ENCODE data around the gene LENG8.

LENG8 gene

GRCh38 chr19:54473071-54473891 is 24.3 kb downstream of the LENG8 start, which contains the start of gene CDC42EP5:
Gene CDC42EP5, minus strand, starts transcription at chr19:54473296. Its CDS starts 7,749 bp downstream, at chr19:54465547.
- no peaks in the 10 kb centered on the region for H3K9me3 ChIP-seq (ENCODE audit: control insufficient read depth, insufficient read depth, low read depth, low read length)
- no peaks in the 10 kb centered on the region for H3K36me3 ChIP-seq (ENCODE audit: control insufficient read depth, insufficient read depth, low read length)
- no peak within 1 kb of the TSS for H3K27ac ChIP-seq (ENCODE audit: low read depth, low read length)
- H3K27me3 ChIP-seq (ENCODE audit: control insufficient read depth, insufficient read depth, low read length) = peaks cover 32% of the 10 kb centered on the region
- H3K4me3 ChIP-seq (ENCODE audit: low read depth, low read length) = peak within 1 kb of the TSS; percentile 53
- peaks cover 16% of the 10 kb centered on the region for H3K4me1 ChIP-seq (ENCODE audit: control insufficient read depth, insufficient read depth, low read length)
- peak within 1 kb of the TSS; percentile 29 for H3K9ac ChIP-seq (ENCODE audit: low read length)

DNA sequence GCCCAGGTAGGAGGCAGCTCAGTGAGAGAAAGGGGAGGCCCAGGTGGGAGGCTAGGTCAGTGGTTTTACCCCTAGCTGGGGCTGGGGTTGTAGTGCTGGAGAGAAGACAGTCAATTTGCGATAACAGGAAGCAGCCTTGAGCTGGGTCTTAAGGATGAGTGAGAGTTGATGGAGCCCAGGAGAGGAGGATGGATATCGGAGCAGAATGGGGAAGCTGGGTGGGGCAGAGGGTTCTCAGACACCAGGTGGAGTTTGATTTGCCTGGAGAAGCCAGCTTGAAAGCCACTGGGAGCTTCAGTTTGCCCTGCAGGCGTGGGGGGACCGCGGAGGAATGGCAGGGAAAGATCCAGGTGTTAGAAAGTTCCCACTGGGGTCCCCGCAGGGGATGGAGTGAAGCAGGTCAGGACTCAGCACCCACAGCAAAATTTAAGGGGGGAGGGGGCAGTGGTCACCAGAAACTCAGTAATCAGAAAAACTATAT is 24.9 kb downstream of the LENG8 start:
- H3K9ac ChIP-seq (ENCODE audit: low read length) = no peak overlapping the region

DNA sequence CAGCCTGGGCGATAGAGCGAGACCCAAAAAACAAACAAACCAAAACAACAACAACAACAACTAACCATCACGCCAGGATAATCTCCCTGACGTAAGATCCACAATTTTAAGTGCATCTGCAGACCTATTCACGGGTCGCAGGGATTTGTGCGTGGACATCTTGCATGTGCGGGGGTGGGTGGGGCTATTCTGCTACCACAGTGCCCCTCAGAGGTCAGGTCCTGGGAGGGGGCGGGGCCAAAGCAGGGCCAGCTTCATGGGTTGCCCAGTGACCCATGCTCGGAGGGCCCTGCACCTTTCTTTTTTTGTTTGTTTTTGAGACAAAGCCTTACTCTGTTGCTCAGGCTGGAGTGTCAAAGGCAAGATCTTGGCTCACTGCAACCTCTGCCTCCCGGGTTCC is 26.7 kb downstream of the LENG8 start:
- Histone ChIP-seq H3K27me3 (ENCODE audit: control insufficient read depth, insufficient read depth, low read length) (peaks cover 16% of the 10 kb centered on the region), H3K9ac (ENCODE audit: low read length) (no peak overlapping the region), H3K36me3 (ENCODE audit: control insufficient read depth, insufficient read depth, low read length) (no peaks in the 10 kb centered on the region), H3K4me3 (ENCODE audit: low read depth, low read length) (no peak overlapping the region), H3K4me1 (ENCODE audit: control insufficient read depth, insufficient read depth, low read length) (peaks cover 9% of the 10 kb centered on the region), H3K9me3 (ENCODE audit: control insufficient read depth, insufficient read depth, low read depth, low read length) (no peaks in the 10 kb centered on the region), H3K27ac (ENCODE audit: low read depth, low read length) (no peak overlapping the region)

More for the DNA sequence above, 24.9 kb downstream of the LENG8 start:
- H3K36me3 ChIP-seq (ENCODE audit: control insufficient read depth, insufficient read depth, low read length) = no peaks in the 10 kb centered on the region
- H3K9me3 ChIP-seq (ENCODE audit: control insufficient read depth, insufficient read depth, low read depth, low read length) = no peaks in the 10 kb centered on the region
- H3K27me3 ChIP-seq (ENCODE audit: control insufficient read depth, insufficient read depth, low read length) = peaks cover 32% of the 10 kb centered on the region
- no peak overlapping the region for H3K27ac ChIP-seq (ENCODE audit: low read depth, low read length)
- peaks cover 16% of the 10 kb centered on the region for H3K4me1 ChIP-seq (ENCODE audit: control insufficient read depth, insufficient read depth, low read length)
- H3K4me3 ChIP-seq (ENCODE audit: low read depth, low read length) = no peak overlapping the region

- Histone ChIP-seq H3K9ac (ENCODE audit: low read length) (no peak overlapping the region), H3K27ac (ENCODE audit: low read depth, low read length) (no peak overlapping the region), H3K36me3 (ENCODE audit: control insufficient read depth, insufficient read depth, low read length) (no peaks in the 10 kb centered on the region), H3K4me1 (ENCODE audit: control insufficient read depth, insufficient read depth, low read length) (peaks cover 9% of the 10 kb centered on the region), H3K27me3 (ENCODE audit: control insufficient read depth, insufficient read depth, low read length) (peaks cover 7% of the 10 kb centered on the region), H3K9me3 (ENCODE audit: control insufficient read depth, insufficient read depth, low read depth, low read length) (no peaks in the 10 kb centered on the region), H3K4me3 (ENCODE audit: low read depth, low read length) (no peak overlapping the region)
These were observed 28.7 kb downstream of the LENG8 start for GRCh38 chr19:54477650-54478049.

DNA sequence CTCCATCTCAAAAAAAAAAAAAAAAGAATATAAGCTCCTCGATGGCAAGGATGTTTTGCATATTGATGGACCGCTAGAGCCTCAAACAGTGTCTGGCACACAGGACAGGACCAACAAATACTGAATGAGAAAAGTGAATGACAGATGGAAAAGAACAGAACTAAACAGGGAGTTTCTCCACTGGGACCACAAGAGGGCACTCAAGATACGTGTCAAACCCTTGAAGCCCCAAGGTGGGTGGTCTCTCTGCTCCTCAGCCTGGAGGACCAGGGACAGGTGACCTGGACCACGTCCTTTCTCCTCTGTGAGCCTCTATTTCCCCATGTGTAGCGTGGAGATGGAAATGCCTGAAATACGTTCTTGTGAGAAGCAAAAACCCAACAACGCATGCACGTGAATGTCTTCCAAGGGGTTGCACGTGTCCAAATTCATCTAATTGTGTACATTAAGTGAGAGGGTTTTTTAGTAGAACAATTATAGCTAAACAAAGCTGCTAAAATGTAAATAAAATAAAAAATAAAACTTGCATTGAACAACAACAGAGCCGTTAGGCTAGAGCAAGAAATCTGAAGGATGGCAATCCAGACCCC is 29.8 kb downstream of the LENG8 start:
- peaks cover 2% of the 10 kb centered on the region; the same call in 1 of the 2 replicates for H3K4me1 ChIP-seq (ENCODE audit: control insufficient read depth, insufficient read depth, low read length)
- H3K27ac ChIP-seq (ENCODE audit: low read depth, low read length) = no peak overlapping the region
- H3K4me3 ChIP-seq (ENCODE audit: low read depth, low read length) = no peak overlapping the region
- no peaks in the 10 kb centered on the region for H3K9me3 ChIP-seq (ENCODE audit: control insufficient read depth, insufficient read depth, low read depth, low read length)
- H3K27me3 ChIP-seq (ENCODE audit: control insufficient read depth, insufficient read depth, low read length) = peaks cover 2% of the 10 kb centered on the region; the same call in 1 of the 2 replicates
- H3K9ac ChIP-seq (ENCODE audit: low read length) = no peak overlapping the region
- H3K36me3 ChIP-seq (ENCODE audit: control insufficient read depth, insufficient read depth, low read length) = no peaks in the 10 kb centered on the region

GRCh38 chr19:54480051-54480450 is 31.1 kb downstream of the LENG8 start:
- no peaks in the 10 kb centered on the region for H3K4me1 ChIP-seq (ENCODE audit: control insufficient read depth, insufficient read depth, low read length)
- no peaks in the 10 kb centered on the region for H3K27me3 ChIP-seq (ENCODE audit: control insufficient read depth, insufficient read depth, low read length)
- no peak overlapping the region for H3K9ac ChIP-seq (ENCODE audit: low read length)
- H3K36me3 ChIP-seq (ENCODE audit: control insufficient read depth, insufficient read depth, low read length) = no peaks in the 10 kb centered on the region
- no peak overlapping the region for H3K4me3 ChIP-seq (ENCODE audit: low read depth, low read length)
- no peak overlapping the region for H3K27ac ChIP-seq (ENCODE audit: low read depth, low read length)
- H3K9me3 ChIP-seq (ENCODE audit: control insufficient read depth, insufficient read depth, low read depth, low read length) = no peaks in the 10 kb centered on the region

DNA sequence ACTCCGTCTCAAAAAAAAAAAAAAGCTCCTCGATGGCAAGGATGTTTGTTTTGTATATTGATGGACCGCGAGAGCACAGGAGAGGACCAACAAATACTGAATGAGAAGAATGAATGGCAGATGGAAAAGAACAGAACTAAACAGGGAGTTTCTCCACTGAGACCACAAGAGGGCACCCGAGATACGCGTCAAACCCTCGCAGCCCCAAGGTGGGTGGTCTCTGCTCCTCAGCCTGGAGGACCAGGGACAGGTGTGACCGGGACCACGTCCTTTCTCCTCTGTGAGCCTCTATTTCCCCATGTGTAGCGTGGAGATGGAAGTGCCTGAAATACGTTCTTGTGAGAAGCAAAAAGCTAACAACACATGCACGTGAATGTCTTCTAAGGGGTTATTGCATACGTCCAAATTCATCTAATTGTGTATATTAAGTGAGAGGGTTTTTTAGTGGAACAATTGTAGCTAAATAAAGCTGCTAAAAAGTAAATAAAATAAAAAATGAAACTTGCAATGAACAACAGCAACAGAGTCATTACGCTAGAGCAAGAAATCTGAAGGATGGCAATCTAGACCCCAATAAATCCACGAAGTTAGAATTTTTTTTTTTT is 32.4 kb downstream of the LENG8 start:
- Histone ChIP-seq H3K27me3 (ENCODE audit: control insufficient read depth, insufficient read depth, low read length) (no peaks in the 10 kb centered on the region), H3K4me3 (ENCODE audit: low read depth, low read length) (no peak overlapping the region), H3K9ac (ENCODE audit: low read length) (no peak overlapping the region), H3K9me3 (ENCODE audit: control insufficient read depth, insufficient read depth, low read depth, low read length) (no peaks in the 10 kb centered on the region), H3K27ac (ENCODE audit: low read depth, low read length) (no peak overlapping the region), H3K4me1 (ENCODE audit: control insufficient read depth, insufficient read depth, low read length) (no peaks in the 10 kb centered on the region), H3K36me3 (ENCODE audit: control insufficient read depth, insufficient read depth, low read length) (no peaks in the 10 kb centered on the region)

DNA sequence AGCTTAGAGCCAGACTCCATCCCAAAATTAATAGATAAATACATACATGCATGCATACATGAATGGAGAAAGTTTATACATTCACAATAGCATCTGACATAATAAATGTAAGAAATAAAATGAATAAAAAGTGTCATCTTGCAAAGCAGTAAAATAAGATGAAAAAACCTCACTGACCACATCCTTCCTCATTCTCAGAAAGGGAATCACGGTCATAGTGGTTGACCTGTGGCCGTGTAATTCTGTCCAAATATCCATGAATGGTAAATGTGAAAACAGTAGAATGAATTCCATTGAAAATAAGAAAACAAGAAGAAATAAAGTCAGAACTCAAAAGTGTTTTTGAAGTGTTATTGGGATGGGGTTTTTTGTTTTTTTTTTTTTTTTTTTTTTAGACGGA is 33.9 kb downstream of the LENG8 start:
- H3K4me1 ChIP-seq (ENCODE audit: control insufficient read depth, insufficient read depth, low read length) = no peaks in the 10 kb centered on the region
- no peaks in the 10 kb centered on the region for H3K36me3 ChIP-seq (ENCODE audit: control insufficient read depth, insufficient read depth, low read length)
- H3K4me3 ChIP-seq (ENCODE audit: low read depth, low read length) = no peak overlapping the region
- no peak overlapping the region for H3K27ac ChIP-seq (ENCODE audit: low read depth, low read length)
- no peaks in the 10 kb centered on the region for H3K9me3 ChIP-seq (ENCODE audit: control insufficient read depth, insufficient read depth, low read depth, low read length)
- no peak overlapping the region for H3K9ac ChIP-seq (ENCODE audit: low read length)
- H3K27me3 ChIP-seq (ENCODE audit: control insufficient read depth, insufficient read depth, low read length) = no peaks in the 10 kb centered on the region

DNA sequence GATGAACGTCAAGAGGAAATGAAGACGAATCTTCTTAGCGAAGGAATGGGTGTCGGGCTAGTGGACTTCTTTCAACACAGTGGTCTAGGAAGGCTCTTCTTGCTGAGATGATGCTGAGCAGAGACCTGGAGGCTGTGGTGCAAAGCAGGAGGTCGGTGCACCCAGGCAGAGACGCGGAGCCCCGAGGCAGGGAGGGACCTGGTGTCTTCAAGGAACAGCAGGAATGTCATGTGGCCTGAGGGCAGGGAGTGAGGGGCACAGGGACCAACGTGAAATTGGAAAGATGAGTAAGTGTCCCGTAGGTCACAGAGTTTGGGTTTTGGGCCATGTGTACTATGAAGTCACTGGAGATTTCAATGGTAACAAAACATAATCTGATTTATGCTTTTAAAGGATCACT is 35.5 kb downstream of the LENG8 start:
- Histone ChIP-seq H3K4me1 (ENCODE audit: control insufficient read depth, insufficient read depth, low read length) (no peaks in the 10 kb centered on the region; the same call in 1 of the 2 replicates), H3K9me3 (ENCODE audit: control insufficient read depth, insufficient read depth, low read depth, low read length) (no peaks in the 10 kb centered on the region; the same call in 1 of the 2 replicates), H3K27ac (ENCODE audit: low read depth, low read length) (no peak overlapping the region), H3K27me3 (ENCODE audit: control insufficient read depth, insufficient read depth, low read length) (peaks cover 3% of the 10 kb centered on the region; the same call in 1 of the 2 replicates), H3K9ac (ENCODE audit: low read length) (no peak overlapping the region), H3K36me3 (ENCODE audit: control insufficient read depth, insufficient read depth, low read length) (no peaks in the 10 kb centered on the region), H3K4me3 (ENCODE audit: low read depth, low read length) (no peak overlapping the region)

- no peak overlapping the region for H3K4me3 ChIP-seq (ENCODE audit: low read depth, low read length)
- peaks cover 17% of the 10 kb centered on the region for H3K27me3 ChIP-seq (ENCODE audit: control insufficient read depth, insufficient read depth, low read length)
- H3K36me3 ChIP-seq (ENCODE audit: control insufficient read depth, insufficient read depth, low read length) = no peaks in the 10 kb centered on the region
These were observed 36.9 kb downstream of the LENG8 start for GRCh38 chr19:54485851-54486250.

GRCh38 chr19:54489341-54489740 is 40.3 kb downstream of the LENG8 start:
- Histone ChIP-seq H3K36me3 (ENCODE audit: control insufficient read depth, insufficient read depth, low read length) (no peaks in the 10 kb centered on the region), H3K9ac (ENCODE audit: low read length) (no peak overlapping the region), H3K27ac (ENCODE audit: low read depth, low read length) (no peak overlapping the region), H3K27me3 (ENCODE audit: control insufficient read depth, insufficient read depth, low read length) (peaks cover 32% of the 10 kb centered on the region), H3K4me1 (ENCODE audit: control insufficient read depth, insufficient read depth, low read length) (peaks cover 4% of the 10 kb centered on the region; the same call in 1 of the 2 replicates), H3K9me3 (ENCODE audit: control insufficient read depth, insufficient read depth, low read depth, low read length) (peaks cover 3% of the 10 kb centered on the region; the same call in 1 of the 2 replicates), H3K4me3 (ENCODE audit: low read depth, low read length) (no peak overlapping the region)

More at GRCh38 chr19:54485851-54486250, 36.9 kb downstream of the LENG8 start:
- Histone ChIP-seq H3K27ac (ENCODE audit: low read depth, low read length) (no peak overlapping the region), H3K9me3 (ENCODE audit: control insufficient read depth, insufficient read depth, low read depth, low read length) (no peaks in the 10 kb centered on the region; the same call in 1 of the 2 replicates), H3K9ac (ENCODE audit: low read length) (no peak overlapping the region), H3K4me1 (ENCODE audit: control insufficient read depth, insufficient read depth, low read length) (peaks cover 4% of the 10 kb centered on the region; the same call in 1 of the 2 replicates)

Measured in HUES6 (cell line).